ENCODE results near the gene ATIC. TPM values are rescaled to one million over a fixed set of nuclear protein-coding genes. Genes with fewer than 3 reads are reported as not detected.

The ATIC gene
- total and polyA plus RNA-seq, 2 of the 8 experiments (the other 6 are each of a cell fraction or from before 2014, with no cell fraction given): 139 to 319 TPM

Other genes starting within 250 kb of the ATIC start
- not detected in 2 replicates for gene ABCA12, start 173.4 kb upstream of the ATIC start, total RNA-seq (2021; fragmentation: NEBNext Ultra II Directional; extraction: Animal tissue kit (Norgen Biotek cat#: 25700))
- not detected in 2 replicates for gene ABCA12, start 173.4 kb upstream of the ATIC start, polyA plus RNA-seq (2011; rRNA removed)
- gene FN1, start 124.0 kb downstream of the ATIC start, total RNA-seq (2021; fragmentation: NEBNext Ultra II Directional; extraction: Animal tissue kit (Norgen Biotek cat#: 25700)): 109 and 116 TPM in 2 replicates
- gene FN1, start 124.0 kb downstream of the ATIC start, polyA plus RNA-seq (2011; rRNA removed): 42.4 and 42.9 TPM in 2 replicates